ENCODE measurements around the gene TENM4. TPM values are rescaled to one million over a fixed set of nuclear protein-coding genes. Genes with fewer than 3 reads are reported as not detected.
A peak's percentile ranks its signal among the peaks of the same experiment; 100 is the strongest.

The TENM4 gene
- polyA plus RNA-seq, 1 of the 3 experiments (the other 2 are of a cell fraction), result 16.7 TPM

DNA sequence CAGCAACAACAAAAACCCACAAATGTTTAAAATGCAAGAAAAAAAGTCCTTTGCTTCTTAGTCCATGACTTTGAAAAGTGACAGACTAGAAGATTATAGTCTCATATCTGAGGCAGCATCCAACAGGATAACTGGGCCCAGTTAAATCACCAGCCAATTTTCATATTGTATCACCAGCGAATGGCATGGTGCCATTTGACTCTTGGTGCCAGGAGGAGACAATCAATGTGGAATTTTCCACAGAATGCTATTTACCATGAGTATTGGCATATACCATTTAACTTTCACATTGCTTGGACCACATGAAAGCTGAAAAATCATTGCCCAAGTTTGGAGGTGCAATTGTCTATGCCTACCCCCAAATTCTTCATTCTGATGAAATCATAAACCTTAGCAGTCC, 255.5 kb downstream of the TENM4 start:
- Histone ChIP-seq H3K79me2 (ENCODE audit: insufficient read depth) (no peaks in the 10 kb centered on the region), H4K20me1 (ENCODE audit: insufficient read depth) (no peaks in the 10 kb centered on the region), H3K27ac (ENCODE audit: low read depth in 2 of 2, low read length in 1 of 2) (no peak overlapping the region), H3F3A (replicated peaks; ENCODE audit: insufficient read depth) (peaks cover 19% of the 10 kb centered on the region), H3K9ac (no peak overlapping the region), H3K9me2 (no peaks in the 10 kb centered on the region), H3K4me1 (ENCODE audit: control insufficient read depth in 1 of 2, insufficient read depth in 2 of 2, low read depth in 1 of 2, low read length in 1 of 2) (no peaks in the 10 kb centered on the region; a peak in 1 of 4 replicates), H2AFZ (ENCODE audit: low read depth) (no peak overlapping the region), H3K27me3 (ENCODE audit: insufficient read depth) (no peaks in the 10 kb centered on the region), H3K9me3 (no peaks in the 10 kb centered on the region), H3K4me2 (no peak overlapping the region), H3K4me3 (ENCODE audit: low read depth in 2 of 2, low read length in 1 of 2) (no peak overlapping the region), H3K36me3 (replicated peaks in 1 of 2; ENCODE audit: control insufficient read depth in 1 of 2, insufficient read depth in 2 of 2, low read length in 1 of 2) (no peaks in the 10 kb centered on the region)
- ChIA-PET CTCF (interaction anchor here (1.0 to 2.2 kb wide), 2 partner anchors 8 to 41 kb away, joined by 3 to 5 read pairs; no protein-coding TSS in a partner anchor), POLR2A (interaction anchor here (0.7 kb wide), 1 partner anchor 12 kb away, joined by 3 read pairs; no protein-coding TSS in a partner anchor)
- DNase-seq, result no peak
- WGBS (ENCODE audit: low lambda C conversion rate), result 63% methylated on average over 1 of the region's 1 CpG
- TF ChIP-seq POLR2AphosphoS5 (IDR thresholded peaks at IDR 0.05; ENCODE audit: low read depth, low read length) (no peak), NFIC (IDR thresholded peaks at IDR 0.05; ENCODE audit: borderline replicate concordance) (peak; percentile 54; the same call in 1 of the 2 replicates)

DNA sequence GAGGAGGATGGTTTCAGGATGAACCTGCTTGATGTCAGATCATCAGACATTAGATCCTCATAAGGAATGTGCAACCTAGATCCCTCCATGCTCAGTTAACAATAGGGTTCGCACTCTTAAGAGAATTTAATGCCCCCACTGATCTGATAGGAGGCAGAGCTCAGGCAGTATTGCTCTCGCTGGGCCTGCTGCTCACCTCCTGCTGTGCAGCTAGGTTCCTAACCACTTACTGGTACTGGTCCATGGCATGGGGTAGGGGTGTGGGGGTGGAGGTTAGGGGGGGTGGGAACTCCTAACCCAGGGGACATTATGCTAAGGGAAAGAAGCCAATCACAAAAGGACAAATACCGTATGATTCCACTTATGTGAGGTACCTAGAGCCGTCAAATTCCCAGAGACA, 256.5 kb downstream of the TENM4 start:
- 73% methylated on average over 4 of the region's 4 CpGs for WGBS (ENCODE audit: low lambda C conversion rate)
- H3F3A ChIP-seq (replicated peaks; ENCODE audit: insufficient read depth), result peaks cover 19% of the 10 kb centered on the region
- H2AFZ ChIP-seq (ENCODE audit: low read depth), result no peak overlapping the region
- H3K4me3 ChIP-seq (ENCODE audit: low read depth in 2 of 2, low read length in 1 of 2), result no peak overlapping the region
- TF ChIP-seq NFIC (IDR thresholded peaks at IDR 0.05; ENCODE audit: borderline replicate concordance), result no peak
- TF ChIP-seq NRF1 (IDR thresholded peaks at IDR 0.05; ENCODE audit: low read depth, low read length), result no peak
- no peak for TF ChIP-seq FOXJ3 (CRISPR knock-in tag; IDR thresholded peaks at IDR 0.05)
- TF ChIP-seq EP300 (IDR thresholded peaks at IDR 0.05; ENCODE audit: borderline replicate concordance in 1 of 2, low read depth in 1 of 2, low read length in 1 of 2), result no peak
- no peak for TF ChIP-seq YY1 (IDR thresholded peaks at IDR 0.05; ENCODE audit: low read depth)
- TF ChIP-seq RCOR1 (IDR thresholded peaks at IDR 0.05; ENCODE audit: low read length), result no peak
- TF ChIP-seq, protein P1, sequence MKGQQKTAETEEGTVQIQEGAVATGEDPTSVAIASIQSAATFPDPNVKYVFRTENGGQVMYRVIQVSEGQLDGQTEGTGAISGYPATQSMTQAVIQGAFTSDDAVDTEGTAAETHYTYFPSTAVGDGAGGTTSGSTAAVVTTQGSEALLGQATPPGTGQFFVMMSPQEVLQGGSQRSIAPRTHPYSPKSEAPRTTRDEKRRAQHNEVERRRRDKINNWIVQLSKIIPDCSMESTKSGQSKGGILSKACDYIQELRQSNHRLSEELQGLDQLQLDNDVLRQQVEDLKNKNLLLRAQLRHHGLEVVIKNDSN (IDR thresholded peaks at IDR 0.05; ENCODE audit: borderline replicate concordance, low read depth), result no peak
- TF ChIP-seq FOSL2 (IDR thresholded peaks at IDR 0.05; ENCODE audit: borderline replicate concordance, low read depth), result no peak
- TF ChIP-seq, protein P2, sequence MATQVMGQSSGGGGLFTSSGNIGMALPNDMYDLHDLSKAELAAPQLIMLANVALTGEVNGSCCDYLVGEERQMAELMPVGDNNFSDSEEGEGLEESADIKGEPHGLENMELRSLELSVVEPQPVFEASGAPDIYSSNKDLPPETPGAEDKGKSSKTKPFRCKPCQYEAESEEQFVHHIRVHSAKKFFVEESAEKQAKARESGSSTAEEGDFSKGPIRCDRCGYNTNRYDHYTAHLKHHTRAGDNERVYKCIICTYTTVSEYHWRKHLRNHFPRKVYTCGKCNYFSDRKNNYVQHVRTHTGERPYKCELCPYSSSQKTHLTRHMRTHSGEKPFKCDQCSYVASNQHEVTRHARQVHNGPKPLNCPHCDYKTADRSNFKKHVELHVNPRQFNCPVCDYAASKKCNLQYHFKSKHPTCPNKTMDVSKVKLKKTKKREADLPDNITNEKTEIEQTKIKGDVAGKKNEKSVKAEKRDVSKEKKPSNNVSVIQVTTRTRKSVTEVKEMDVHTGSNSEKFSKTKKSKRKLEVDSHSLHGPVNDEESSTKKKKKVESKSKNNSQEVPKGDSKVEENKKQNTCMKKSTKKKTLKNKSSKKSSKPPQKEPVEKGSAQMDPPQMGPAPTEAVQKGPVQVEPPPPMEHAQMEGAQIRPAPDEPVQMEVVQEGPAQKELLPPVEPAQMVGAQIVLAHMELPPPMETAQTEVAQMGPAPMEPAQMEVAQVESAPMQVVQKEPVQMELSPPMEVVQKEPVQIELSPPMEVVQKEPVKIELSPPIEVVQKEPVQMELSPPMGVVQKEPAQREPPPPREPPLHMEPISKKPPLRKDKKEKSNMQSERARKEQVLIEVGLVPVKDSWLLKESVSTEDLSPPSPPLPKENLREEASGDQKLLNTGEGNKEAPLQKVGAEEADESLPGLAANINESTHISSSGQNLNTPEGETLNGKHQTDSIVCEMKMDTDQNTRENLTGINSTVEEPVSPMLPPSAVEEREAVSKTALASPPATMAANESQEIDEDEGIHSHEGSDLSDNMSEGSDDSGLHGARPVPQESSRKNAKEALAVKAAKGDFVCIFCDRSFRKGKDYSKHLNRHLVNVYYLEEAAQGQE (IDR thresholded peaks at IDR 0.05; ENCODE audit: low read depth, low read length), result no peak
- TF ChIP-seq POLR2AphosphoS5 (IDR thresholded peaks at IDR 0.05; ENCODE audit: low read depth, low read length), result no peak
- no peak for TF ChIP-seq RAD21 (IDR thresholded peaks at IDR 0.05; ENCODE audit: low read length)
- TF ChIP-seq, protein P3, sequence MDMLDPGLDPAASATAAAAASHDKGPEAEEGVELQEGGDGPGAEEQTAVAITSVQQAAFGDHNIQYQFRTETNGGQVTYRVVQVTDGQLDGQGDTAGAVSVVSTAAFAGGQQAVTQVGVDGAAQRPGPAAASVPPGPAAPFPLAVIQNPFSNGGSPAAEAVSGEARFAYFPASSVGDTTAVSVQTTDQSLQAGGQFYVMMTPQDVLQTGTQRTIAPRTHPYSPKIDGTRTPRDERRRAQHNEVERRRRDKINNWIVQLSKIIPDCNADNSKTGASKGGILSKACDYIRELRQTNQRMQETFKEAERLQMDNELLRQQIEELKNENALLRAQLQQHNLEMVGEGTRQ (IDR thresholded peaks at IDR 0.05; ENCODE audit: borderline replicate concordance, low read depth, low read length), result no peak
- no peak for TF ChIP-seq ELF1 (IDR thresholded peaks at IDR 0.05)
- no peak for TF ChIP-seq EZH2phosphoT487 (IDR thresholded peaks at IDR 0.05; ENCODE audit: borderline replicate concordance, low read depth)
- no peak for TF ChIP-seq FOXM1 (IDR thresholded peaks at IDR 0.05; ENCODE audit: low read depth)
- TF ChIP-seq, protein P4, sequence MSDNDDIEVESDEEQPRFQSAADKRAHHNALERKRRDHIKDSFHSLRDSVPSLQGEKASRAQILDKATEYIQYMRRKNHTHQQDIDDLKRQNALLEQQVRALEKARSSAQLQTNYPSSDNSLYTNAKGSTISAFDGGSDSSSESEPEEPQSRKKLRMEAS (IDR thresholded peaks at IDR 0.05; ENCODE audit: low read depth), result no peak
- no peak for TF ChIP-seq RFX5 (IDR thresholded peaks at IDR 0.05; ENCODE audit: low read length)
- no peaks in the 10 kb centered on the region for H4K20me1 ChIP-seq (ENCODE audit: insufficient read depth)
- no peaks in the 10 kb centered on the region for H3K9me3 ChIP-seq
- ChIA-PET POLR2A (no interaction called here), CTCF (no interaction called here)
- H3K27ac ChIP-seq (ENCODE audit: low read depth in 2 of 2, low read length in 1 of 2), result no peak overlapping the region
- no peaks in the 10 kb centered on the region for H3K27me3 ChIP-seq (ENCODE audit: insufficient read depth)
- H3K4me1 ChIP-seq (ENCODE audit: control insufficient read depth in 1 of 2, insufficient read depth in 2 of 2, low read depth in 1 of 2, low read length in 1 of 2), result no peaks in the 10 kb centered on the region; a peak in 1 of 4 replicates
- no peaks in the 10 kb centered on the region for H3K9me2 ChIP-seq
- no peak for DNase-seq
- H3K9ac ChIP-seq, result no peak overlapping the region
- H3K36me3 ChIP-seq (replicated peaks in 1 of 2; ENCODE audit: control insufficient read depth in 1 of 2, insufficient read depth in 2 of 2, low read length in 1 of 2), result no peaks in the 10 kb centered on the region
- no peaks in the 10 kb centered on the region for H3K79me2 ChIP-seq (ENCODE audit: insufficient read depth)
- H3K4me2 ChIP-seq, result no peak overlapping the region

All from SK-N-SH (cell line).